Testis (tissue), 2 donors: Measurements from ENCODE around the gene BTRC.

ENCODE experiments used
- CTCF ChIP-seq, 3 experiments: fragments of 450-650 bp in 2 of 3; fragments of 200-600 bp in 1 of 3; sonication (generic) in 1 of 3; IDR thresholded peaks; one replicate each; pipeline ENCODE4 v1.5.1; 2016 to 2019; ENCODE audit warnings: antibody characterized with exemption in 3 of 3, mild to moderate bottlenecking in 2 of 3, moderate library complexity in 1 of 3
- POLR2A ChIP-seq: fragments of 450-650 bp; IDR thresholded peaks from one replicate; pipeline ENCODE4 v1.6.1; 2017; ENCODE audit warnings: antibody characterized with exemption, mild to moderate bottlenecking, moderate library complexity

GRCh38 chr10:101322266-101323108 is 31.5 kb upstream of the BTRC start:
- TF ChIP-seq CTCF (IDR thresholded peaks at IDR 0.05) = no peak
- no peak for TF ChIP-seq POLR2A
